ENCODE measurements around the gene NCOA7. TPM values are rescaled to one million over a fixed set of nuclear protein-coding genes. Genes with fewer than 3 reads are reported as not detected.

The NCOA7 gene
- polyA plus RNA-seq, 1 of the 3 experiments (the other 2 are of a cell fraction) = 16.3 TPM

DNA sequence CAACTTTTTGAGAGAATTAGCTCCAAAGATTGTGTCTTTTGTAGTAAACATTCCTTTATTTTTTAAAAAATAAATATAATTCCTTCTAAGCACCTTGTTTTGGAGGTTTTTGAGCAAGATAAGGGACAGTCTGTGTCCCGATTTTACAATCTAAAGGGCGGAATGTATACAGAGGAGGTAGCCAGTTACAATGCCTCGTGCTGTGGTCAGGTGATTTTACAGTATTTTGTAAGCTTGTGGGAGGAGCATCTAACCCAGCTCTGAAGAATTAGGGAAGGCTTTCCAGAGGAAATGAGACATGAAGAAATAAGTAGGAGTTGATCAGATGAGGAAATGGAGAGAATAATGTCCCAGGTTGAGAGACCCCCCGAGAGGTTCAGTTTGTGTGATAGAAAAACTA is 167.1 kb downstream of the NCOA7 start (continued):
- TF ChIP-seq RAD21 (IDR thresholded peaks at IDR 0.05; ENCODE audit: low read length) (no peak), YY1 (IDR thresholded peaks at IDR 0.05; ENCODE audit: low read depth) (no peak), EZH2phosphoT487 (IDR thresholded peaks at IDR 0.05; ENCODE audit: borderline replicate concordance, low read depth) (no peak), TAF1 (IDR thresholded peaks at IDR 0.05; ENCODE audit: borderline replicate concordance, low read depth, low read length) (no peak), EP300 (IDR thresholded peaks at IDR 0.05; ENCODE audit: borderline replicate concordance in 1 of 2, low read depth in 1 of 2, low read length in 1 of 2) (no peak)

DNA sequence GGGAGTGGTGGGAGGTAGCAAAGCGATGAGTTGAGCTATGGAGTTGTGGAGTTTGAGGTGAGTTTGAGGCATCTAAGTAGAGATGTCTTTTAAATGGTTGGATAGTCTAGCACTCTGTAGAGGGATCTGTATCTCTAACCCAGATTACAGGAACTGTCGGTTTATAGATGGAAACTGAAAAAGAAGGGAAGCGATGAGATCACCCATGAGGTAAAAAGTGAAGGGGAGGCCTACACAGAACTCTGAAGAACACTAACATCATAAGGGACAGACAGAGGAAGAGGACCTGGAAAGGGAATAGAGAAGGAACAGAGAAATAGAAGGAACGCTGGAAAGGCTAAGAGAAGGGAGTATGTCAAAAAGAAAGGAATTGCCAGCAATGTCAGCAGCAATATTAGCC is 168.3 kb downstream of the NCOA7 start:
- Histone ChIP-seq H3K4me3 (ENCODE audit: low read depth in 2 of 2, low read length in 1 of 2) (no peak overlapping the region), H3K79me2 (ENCODE audit: insufficient read depth) (peaks cover 14% of the 10 kb centered on the region; the same call in 1 of the 2 replicates), H3K9ac (no peak overlapping the region), H3K4me1 (ENCODE audit: control insufficient read depth in 1 of 2, insufficient read depth in 2 of 2, low read depth in 1 of 2, low read length in 1 of 2) (peaks cover 8 to 11% of the 10 kb centered on the region in 2 experiments; a peak in 3 of 4 replicates), H3K27me3 (ENCODE audit: insufficient read depth) (no peaks in the 10 kb centered on the region), H3K9me2 (no peaks in the 10 kb centered on the region), H3F3A (replicated peaks; ENCODE audit: insufficient read depth) (peaks cover 4% of the 10 kb centered on the region), H3K36me3 (replicated peaks in 1 of 2; ENCODE audit: control insufficient read depth in 1 of 2, insufficient read depth in 2 of 2, low read length in 1 of 2) (peaks cover 0 to 2% of the 10 kb centered on the region in 2 experiments), H3K4me2 (no peak overlapping the region), H4K20me1 (ENCODE audit: insufficient read depth) (no peaks in the 10 kb centered on the region), H2AFZ (ENCODE audit: low read depth) (no peak overlapping the region), H3K27ac (ENCODE audit: low read depth in 2 of 2, low read length in 1 of 2) (no peak overlapping the region), H3K9me3 (no peaks in the 10 kb centered on the region)
- POLR2A ChIA-PET = interaction anchor here (1.4 kb wide), 1 partner anchor 178 kb away, joined by 3 read pairs; no protein-coding TSS in a partner anchor
- no peak for TF ChIP-seq POLR2AphosphoS5 (IDR thresholded peaks at IDR 0.05; ENCODE audit: low read depth, low read length)
- TF ChIP-seq CHD2 (IDR thresholded peaks at IDR 0.05; ENCODE audit: low read length, partially characterized antibody) = no peak
- TF ChIP-seq RXRA (IDR thresholded peaks at IDR 0.05; ENCODE audit: borderline replicate concordance, low read depth) = no peak
- TF ChIP-seq, protein P1, sequence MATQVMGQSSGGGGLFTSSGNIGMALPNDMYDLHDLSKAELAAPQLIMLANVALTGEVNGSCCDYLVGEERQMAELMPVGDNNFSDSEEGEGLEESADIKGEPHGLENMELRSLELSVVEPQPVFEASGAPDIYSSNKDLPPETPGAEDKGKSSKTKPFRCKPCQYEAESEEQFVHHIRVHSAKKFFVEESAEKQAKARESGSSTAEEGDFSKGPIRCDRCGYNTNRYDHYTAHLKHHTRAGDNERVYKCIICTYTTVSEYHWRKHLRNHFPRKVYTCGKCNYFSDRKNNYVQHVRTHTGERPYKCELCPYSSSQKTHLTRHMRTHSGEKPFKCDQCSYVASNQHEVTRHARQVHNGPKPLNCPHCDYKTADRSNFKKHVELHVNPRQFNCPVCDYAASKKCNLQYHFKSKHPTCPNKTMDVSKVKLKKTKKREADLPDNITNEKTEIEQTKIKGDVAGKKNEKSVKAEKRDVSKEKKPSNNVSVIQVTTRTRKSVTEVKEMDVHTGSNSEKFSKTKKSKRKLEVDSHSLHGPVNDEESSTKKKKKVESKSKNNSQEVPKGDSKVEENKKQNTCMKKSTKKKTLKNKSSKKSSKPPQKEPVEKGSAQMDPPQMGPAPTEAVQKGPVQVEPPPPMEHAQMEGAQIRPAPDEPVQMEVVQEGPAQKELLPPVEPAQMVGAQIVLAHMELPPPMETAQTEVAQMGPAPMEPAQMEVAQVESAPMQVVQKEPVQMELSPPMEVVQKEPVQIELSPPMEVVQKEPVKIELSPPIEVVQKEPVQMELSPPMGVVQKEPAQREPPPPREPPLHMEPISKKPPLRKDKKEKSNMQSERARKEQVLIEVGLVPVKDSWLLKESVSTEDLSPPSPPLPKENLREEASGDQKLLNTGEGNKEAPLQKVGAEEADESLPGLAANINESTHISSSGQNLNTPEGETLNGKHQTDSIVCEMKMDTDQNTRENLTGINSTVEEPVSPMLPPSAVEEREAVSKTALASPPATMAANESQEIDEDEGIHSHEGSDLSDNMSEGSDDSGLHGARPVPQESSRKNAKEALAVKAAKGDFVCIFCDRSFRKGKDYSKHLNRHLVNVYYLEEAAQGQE (IDR thresholded peaks at IDR 0.05; ENCODE audit: low read depth, low read length) = no peak
- no peak for TF ChIP-seq RCOR1 (IDR thresholded peaks at IDR 0.05; ENCODE audit: low read length)
- no peak for TF ChIP-seq NFIC (IDR thresholded peaks at IDR 0.05; ENCODE audit: borderline replicate concordance)
- WGBS (ENCODE audit: low lambda C conversion rate) = 96% methylated on average over 4 of the region's 4 CpGs
- DNase-seq = no peak
- CTCF ChIA-PET = interaction anchor here (1.2 to 6.4 kb wide), 3 partner anchors 16 to 179 kb away, joined by 3 to 58 read pairs (median 46); no protein-coding TSS in a partner anchor

DNA sequence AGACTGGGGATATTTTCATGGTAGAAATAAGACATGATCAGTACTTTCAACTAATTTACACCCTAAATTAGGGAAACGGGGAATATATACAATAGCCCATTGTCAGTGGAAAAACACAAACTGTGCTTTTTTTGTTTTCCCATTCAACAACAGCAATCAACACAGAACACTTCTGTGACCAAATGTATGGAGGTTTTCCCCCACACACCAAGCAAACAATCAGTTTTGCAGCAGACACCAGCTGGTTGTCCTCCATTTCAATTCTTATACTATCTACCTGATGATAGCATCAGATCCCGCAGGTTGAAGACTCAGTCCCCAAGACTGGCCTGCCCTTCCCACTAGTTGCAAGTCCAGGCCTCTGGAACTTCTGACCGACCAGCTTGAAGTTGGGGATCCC is 170.4 kb downstream of the NCOA7 start:
- no peak for TF ChIP-seq MXI1 (IDR thresholded peaks at IDR 0.05; ENCODE audit: low read depth, low read length)
- no peak for TF ChIP-seq TAF1 (IDR thresholded peaks at IDR 0.05; ENCODE audit: borderline replicate concordance, low read depth, low read length)
- no peak for TF ChIP-seq GABPA (IDR thresholded peaks at IDR 0.05; ENCODE audit: low read depth)
- no peak for TF ChIP-seq TCF12 (IDR thresholded peaks at IDR 0.05)
- no peak for TF ChIP-seq NFIC (IDR thresholded peaks at IDR 0.05; ENCODE audit: borderline replicate concordance)
- TF ChIP-seq ELF1 (IDR thresholded peaks at IDR 0.05) = no peak
- TF ChIP-seq GATA2 (CRISPR knock-in tag; IDR thresholded peaks at IDR 0.05) = no peak
- no peak for TF ChIP-seq JUND (IDR thresholded peaks at IDR 0.05)
- TF ChIP-seq MEF2A (IDR thresholded peaks at IDR 0.05; ENCODE audit: borderline replicate concordance, low read depth) = no peak
- no peak for TF ChIP-seq CHD2 (IDR thresholded peaks at IDR 0.05; ENCODE audit: low read length, partially characterized antibody)
- no peak for TF ChIP-seq RFX5 (IDR thresholded peaks at IDR 0.05; ENCODE audit: low read length)
- TF ChIP-seq NRF1 (IDR thresholded peaks at IDR 0.05; ENCODE audit: low read depth, low read length) = no peak
- POLR2A ChIA-PET = interaction anchor here (1.2 kb wide), 1 partner anchor 180 kb away, joined by 3 read pairs; no protein-coding TSS in a partner anchor
- H3K9ac ChIP-seq = no peak overlapping the region
- H4K20me1 ChIP-seq (ENCODE audit: insufficient read depth) = no peaks in the 10 kb centered on the region
- DNase-seq = no peak
- no peak overlapping the region for H3K4me3 ChIP-seq (ENCODE audit: low read depth in 2 of 2, low read length in 1 of 2)
- peaks cover 14% of the 10 kb centered on the region; the same call in 1 of the 2 replicates for H3K79me2 ChIP-seq (ENCODE audit: insufficient read depth)
- H3K9me2 ChIP-seq = no peaks in the 10 kb centered on the region
- H3K27me3 ChIP-seq (ENCODE audit: insufficient read depth) = no peaks in the 10 kb centered on the region
- no peak overlapping the region for H3K4me2 ChIP-seq
- peaks cover 4% of the 10 kb centered on the region for H3F3A ChIP-seq (replicated peaks; ENCODE audit: insufficient read depth)
- 96% methylated on average over 3 of the region's 3 CpGs for WGBS (ENCODE audit: low lambda C conversion rate)
- no peaks in the 10 kb centered on the region for H3K9me3 ChIP-seq
- peaks cover 8 to 11% of the 10 kb centered on the region in 2 experiments; a peak in 3 of 4 replicates for H3K4me1 ChIP-seq (ENCODE audit: control insufficient read depth in 1 of 2, insufficient read depth in 2 of 2, low read depth in 1 of 2, low read length in 1 of 2)
- no peak overlapping the region for H2AFZ ChIP-seq (ENCODE audit: low read depth)
- no peak overlapping the region for H3K27ac ChIP-seq (ENCODE audit: low read depth in 2 of 2, low read length in 1 of 2)
- CTCF ChIA-PET = interaction anchor here (0.9 to 6.4 kb wide), 5 partner anchors 14 to 180 kb away, joined by 3 to 46 read pairs (median 4); partner anchors contain the start of gene NCOA7
- H3K36me3 ChIP-seq (replicated peaks in 1 of 2; ENCODE audit: control insufficient read depth in 1 of 2, insufficient read depth in 2 of 2, low read length in 1 of 2) = peaks cover 0 to 2% of the 10 kb centered on the region in 2 experiments

Data from SK-N-SH (cell line).